CD4-positive, CD25-positive, alpha-beta regulatory T cell (primary cell): ENCODE measurements around the gene SARNP. TPM values are rescaled to one million over a fixed set of nuclear protein-coding genes. Genes with fewer than 3 reads are reported as not detected.
A peak's percentile ranks its signal among the peaks of the same experiment; 100 is the strongest.

Experiments
- ATAC-seq, 2 donors: fragments of 150-1000 bp; cut with Tn5 transposase; one replicate each; pipeline ENCODE4 v1.10.0; 2021; ENCODE audit warnings: low read depth in 2 of 2, moderate number of reproducible peaks in 2 of 2, moderate library complexity in 1 of 2
- DNase-seq, 3 donors: peaks; one replicate each; pipeline versions ENCODE4 v3.0.0 to v3.0.0-alpha.2; 2012 to 2022; ENCODE audit warnings: mixed read lengths in 1 of 3
- H3K27ac ChIP-seq: one replicate; pipeline ENCODE4 v1.7.0; 2013; ENCODE audit warnings: mild to moderate bottlenecking, low read length; ENCODE audit not compliant: insufficient read depth, poor library complexity, severe bottlenecking
- H3K27me3 ChIP-seq: one replicate; pipeline ENCODE4 v1.7.0; 2013; ENCODE audit warnings: low read length; ENCODE audit not compliant: control insufficient read depth, insufficient read depth
- H3K36me3 ChIP-seq: one replicate; pipeline ENCODE4 v1.7.0; 2013; ENCODE audit warnings: mild to moderate bottlenecking, low read length, moderate library complexity; ENCODE audit not compliant: control insufficient read depth, insufficient read depth
- H3K4me1 ChIP-seq: 2 replicates; pipeline ENCODE4 v1.7.0; 2013; ENCODE audit warnings: mild to moderate bottlenecking, low read length; ENCODE audit not compliant: insufficient read depth, control insufficient read depth, poor library complexity, severe bottlenecking
- H3K4me3 ChIP-seq: one replicate; pipeline ENCODE4 v1.7.0; 2013; ENCODE audit warnings: low read depth, mild to moderate bottlenecking, low read length, moderate library complexity
- H3K9me3 ChIP-seq, 2 experiments: 1 replicate in 1 of 2; 2 replicates in 1 of 2; pipeline ENCODE4 v1.7.0; 2013; ENCODE audit warnings: low read length in 2 of 2, mild to moderate bottlenecking in 1 of 2, moderate library complexity in 1 of 2; ENCODE audit not compliant: control insufficient read depth in 2 of 2
- H3K27ac Mint-ChIP-seq, 3 donors: one replicate each; pipeline ENCODE4 v1.8.0; 2020 to 2022; ENCODE audit warnings: mild to moderate bottlenecking in 3 of 3, mixed read lengths in 3 of 3, moderate library complexity in 2 of 3
- H3K27me3 Mint-ChIP-seq: one replicate; pipeline ENCODE4 v1.8.0; 2022; ENCODE audit warnings: mild to moderate bottlenecking, mixed read lengths
- H3K36me3 Mint-ChIP-seq: one replicate; pipeline ENCODE4 v1.8.0; 2020; ENCODE audit warnings: mixed read lengths
- H3K4me1 Mint-ChIP-seq, 4 donors: one replicate each; pipeline ENCODE4 v1.8.0; 2020 to 2022; ENCODE audit warnings: mixed read lengths in 4 of 4, mild to moderate bottlenecking in 1 of 4
- H3K4me3 Mint-ChIP-seq, 4 donors: one replicate each; pipeline ENCODE4 v1.8.0; 2020 to 2022; ENCODE audit warnings: mild to moderate bottlenecking in 4 of 4, mixed read lengths in 4 of 4, moderate library complexity in 3 of 4
- H3K9me3 Mint-ChIP-seq, 7 donors: one replicate each; pipeline ENCODE4 v1.8.0; 2020 to 2022; ENCODE audit warnings: mixed read lengths in 7 of 7, mild to moderate bottlenecking in 3 of 7, moderate library complexity in 2 of 7
- polyA plus RNA-seq, 4 donors: library from polyadenylated mRNA; unstranded; fragments of 300-500 nt; fragmentation: Illumina TruSeq; gene quantifications; one replicate each; pipeline ENCODE4 v1.2.3, GENCODE V29; 2021
- total RNA-seq: library from RNA; stranded (reverse); gene quantifications from one replicate; pipeline ENCODE4 v1.2.3, GENCODE V29; 2022

SARNP gene
- total and polyA plus RNA-seq, 5 donors from 2014 or later = 49.3 to 159 (median 123) TPM

DNA sequence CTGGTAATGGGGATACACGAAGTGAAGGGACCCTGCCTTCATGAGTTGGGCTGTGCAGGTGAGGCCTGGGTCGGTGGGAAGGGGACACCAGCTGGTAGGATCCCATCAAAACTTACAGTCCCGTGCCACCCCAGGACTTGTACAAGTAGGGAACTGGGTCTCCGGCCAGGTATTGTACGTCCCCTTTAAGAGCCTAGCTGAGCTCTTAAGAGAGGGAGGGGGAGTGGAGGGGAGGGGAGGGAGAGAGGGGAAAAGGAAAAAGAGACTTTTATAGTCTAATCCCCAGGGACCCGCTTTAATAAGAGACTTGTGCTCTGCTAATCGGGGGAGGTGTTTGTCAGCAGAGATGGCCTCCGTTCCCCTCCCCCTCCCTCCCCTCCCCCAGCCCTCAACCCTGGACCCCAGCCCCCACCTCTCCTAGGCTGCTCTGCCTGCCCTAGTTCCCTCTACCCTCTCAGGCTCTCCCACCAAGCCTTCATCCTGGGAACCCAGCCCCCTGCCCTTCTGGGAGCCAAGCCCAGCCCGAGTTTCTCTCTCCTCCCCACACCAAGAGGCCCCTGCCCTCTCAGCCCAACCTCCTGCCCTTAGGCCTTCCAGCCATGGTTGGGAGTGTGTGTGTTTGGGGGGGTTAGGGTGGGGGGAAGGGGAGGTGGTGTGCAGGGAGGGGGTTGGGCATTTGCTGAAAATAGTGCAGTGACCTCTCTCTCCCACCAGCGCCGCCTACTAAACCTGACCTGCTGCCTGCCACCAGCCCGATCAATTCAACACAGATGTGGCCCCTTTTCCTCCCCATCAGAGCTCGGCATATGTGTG lies 72.0 kb downstream of the SARNP start:
- Mint-ChIP-seq H3K4me1 (peaks cover 0 to 50% (median 25%) of the 10 kb centered on the region in 4 donors), H3K27ac (peak overlapping the region; percentile 77 to 88 (median 85)), H3K9me3 (no peaks in the 10 kb centered on the region), H3K27me3 (peaks cover 2% of the 10 kb centered on the region), H3K4me3 (peak overlapping the region; percentile 93 to 97 (median 94)), H3K36me3 (peaks cover 5% of the 10 kb centered on the region)
- peaks cover 19% of the 10 kb centered on the region for H3K4me1 ChIP-seq
- H3K9me3 ChIP-seq = no peaks in the 10 kb centered on the region
- DNase-seq = no peak
- no peak overlapping the region for H3K4me3 ChIP-seq
- peaks cover 2% of the 10 kb centered on the region for H3K36me3 ChIP-seq
- H3K27me3 ChIP-seq = no peaks in the 10 kb centered on the region
- no peak for ATAC-seq
- H3K27ac ChIP-seq = peak overlapping the region; percentile 55

DNA sequence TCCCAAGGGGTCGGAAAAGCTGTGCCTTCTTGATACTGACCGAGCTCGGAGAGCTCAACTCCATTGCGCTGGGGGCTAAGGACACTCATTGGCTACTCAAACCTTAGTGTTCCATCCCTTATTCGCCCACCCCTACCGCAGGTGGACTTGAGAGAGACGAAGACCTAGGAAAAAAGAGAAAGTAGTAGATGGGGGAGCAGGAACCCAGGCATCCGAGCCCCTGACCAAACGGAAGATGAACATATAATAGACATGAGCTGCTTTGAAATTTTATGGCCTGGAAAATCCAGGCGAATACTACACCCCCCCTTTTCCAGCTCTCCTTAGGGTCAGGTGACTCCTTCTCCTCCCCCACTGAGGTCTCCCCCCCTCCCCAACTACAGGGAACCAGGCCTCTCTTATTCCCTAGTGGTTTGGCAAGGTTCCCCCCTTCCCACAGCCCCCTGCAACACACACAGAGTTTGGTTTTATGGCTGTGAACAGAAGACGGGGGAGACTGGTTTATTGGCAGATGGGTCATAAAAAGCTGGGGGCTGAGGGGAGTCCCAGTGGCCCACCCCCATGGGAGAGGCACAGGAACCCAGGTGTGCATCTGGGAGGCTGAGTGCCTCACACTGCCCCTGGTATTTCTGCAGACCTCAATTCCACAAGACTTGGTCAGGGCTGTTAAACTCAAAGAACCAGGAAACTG lies 73.0 kb downstream of the SARNP start:
- Mint-ChIP-seq H3K4me3 (peak overlapping the region; percentile 93 to 97 (median 94)), H3K4me1 (peaks cover 0 to 48% (median 25%) of the 10 kb centered on the region in 4 donors), H3K9me3 (no peaks in the 10 kb centered on the region), H3K36me3 (no peaks in the 10 kb centered on the region), H3K27ac (peak overlapping the region; percentile 85 to 88 (median 86)), H3K27me3 (peaks cover 5% of the 10 kb centered on the region)
- Histone ChIP-seq H3K4me1 (peaks cover 19% of the 10 kb centered on the region), H3K27ac (peak overlapping the region; percentile 55), H3K4me3 (peak overlapping the region; percentile 65), H3K9me3 (no peaks in the 10 kb centered on the region), H3K27me3 (no peaks in the 10 kb centered on the region), H3K36me3 (peaks cover 2% of the 10 kb centered on the region)
- DNase-seq (no peak), ATAC-seq (no peak)

DNA sequence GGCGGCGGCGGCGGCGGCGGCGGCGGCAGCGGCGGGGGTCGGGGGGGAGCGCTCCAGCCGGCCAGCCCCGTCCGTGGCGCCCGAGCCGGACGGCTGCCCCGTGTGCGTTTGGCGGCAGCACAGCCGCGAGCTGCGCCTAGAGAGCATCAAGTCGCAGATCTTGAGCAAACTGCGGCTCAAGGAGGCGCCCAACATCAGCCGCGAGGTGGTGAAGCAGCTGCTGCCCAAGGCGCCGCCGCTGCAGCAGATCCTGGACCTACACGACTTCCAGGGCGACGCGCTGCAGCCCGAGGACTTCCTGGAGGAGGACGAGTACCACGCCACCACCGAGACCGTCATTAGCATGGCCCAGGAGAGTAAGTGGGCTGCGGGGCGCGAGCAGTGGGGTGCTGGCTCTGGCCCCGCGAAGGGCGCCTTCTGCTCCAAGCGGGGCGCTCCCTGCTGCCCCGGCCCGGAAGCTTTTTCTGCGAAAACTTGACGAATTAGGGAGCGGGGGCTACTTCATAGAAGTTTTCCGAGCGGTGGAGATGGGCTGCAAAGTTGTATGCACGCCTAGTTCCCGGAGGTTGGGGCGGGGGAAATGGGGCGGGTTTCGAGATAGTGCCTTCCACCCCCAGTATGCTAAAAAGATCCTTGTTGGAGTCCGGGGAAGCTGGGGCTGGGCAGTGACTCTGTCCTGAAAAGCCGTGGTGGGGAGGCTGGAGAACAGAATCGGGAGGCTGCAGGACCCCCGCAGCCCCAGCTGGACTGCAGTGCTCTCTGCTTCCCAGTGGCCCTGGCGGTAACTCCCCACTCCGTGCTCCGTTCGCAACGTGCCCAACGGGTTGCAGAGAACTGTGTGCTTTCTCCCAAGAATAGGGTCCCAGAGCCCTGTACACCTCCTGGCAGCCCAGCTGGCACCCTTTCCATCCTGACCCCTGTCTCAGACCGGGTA lies 73.9 kb downstream of the SARNP start:
- Mint-ChIP-seq H3K4me3 (peak overlapping the region; percentile 93 to 97 (median 94)), H3K27me3 (peaks cover 5% of the 10 kb centered on the region), H3K9me3 (no peaks in the 10 kb centered on the region), H3K36me3 (no peaks in the 10 kb centered on the region), H3K27ac (peak overlapping the region; percentile 85 to 88 (median 86)), H3K4me1 (peaks cover 0 to 48% (median 25%) of the 10 kb centered on the region in 4 donors)
- peaks cover 19% of the 10 kb centered on the region for H3K4me1 ChIP-seq
- peak overlapping the region; percentile 23 for H3K27ac ChIP-seq
- peak; percentile 28 to 71 (median 44) for DNase-seq
- H3K4me3 ChIP-seq = peak overlapping the region; percentile 65
- H3K36me3 ChIP-seq = no peaks in the 10 kb centered on the region
- peak; percentile 43 to 51 for ATAC-seq
- H3K27me3 ChIP-seq = no peaks in the 10 kb centered on the region
- no peaks in the 10 kb centered on the region for H3K9me3 ChIP-seq

DNA sequence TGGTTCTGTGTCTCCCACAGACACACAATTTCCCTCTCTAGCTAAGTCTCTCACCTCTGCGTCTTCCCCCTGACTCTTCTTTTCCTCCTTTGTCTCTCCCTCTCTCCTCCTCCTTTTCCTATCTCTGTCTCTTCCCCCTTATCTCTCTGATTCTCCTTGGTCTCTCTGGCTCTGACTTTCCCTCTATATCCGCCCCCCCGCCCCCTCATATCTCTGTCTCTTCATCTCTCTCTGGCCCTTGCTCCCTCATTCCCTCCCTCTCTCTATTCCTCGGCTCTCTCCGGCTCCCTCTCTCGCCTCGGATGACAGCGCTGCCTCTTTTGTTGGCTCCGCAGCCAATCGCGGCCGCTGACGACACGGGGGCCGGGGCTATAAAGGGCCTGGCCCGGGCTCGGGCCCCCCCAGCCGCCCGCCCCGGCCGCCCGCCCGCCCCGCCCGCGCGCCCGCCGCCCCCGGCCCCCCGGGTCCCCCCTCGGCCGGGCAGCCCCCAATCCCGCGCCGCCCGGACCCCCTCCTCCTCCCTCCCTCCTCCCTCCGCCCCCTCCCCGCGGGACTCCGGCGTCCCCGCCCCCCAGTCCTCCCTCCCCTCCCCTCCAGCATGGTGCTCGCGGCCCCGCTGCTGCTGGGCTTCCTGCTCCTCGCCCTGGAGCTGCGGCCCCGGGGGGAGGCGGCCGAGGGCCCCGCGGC lies 74.7 kb downstream of the SARNP start, which contains the start of gene GDF11:
Gene GDF11, plus strand, starts transcription at position 404 of the 687 bp plus-strand sequence. Its CDS starts 195 bp downstream, at position 599.
- H3K27ac Mint-ChIP-seq = peak within 1 kb of the TSS; percentile 86 to 88 (median 87)
- peaks cover 5 to 50% (median 31%) of the 10 kb centered on the region in 4 donors for H3K4me1 Mint-ChIP-seq
- Histone ChIP-seq H3K4me3 (peak within 1 kb of the TSS; percentile 79), H3K36me3 (no peaks in the 10 kb centered on the region), H3K27me3 (no peaks in the 10 kb centered on the region), H3K9me3 (no peaks in the 10 kb centered on the region), H3K27ac (peak within 1 kb of the TSS; percentile 66), H3K4me1 (peaks cover 27% of the 10 kb centered on the region)
- H3K27me3 Mint-ChIP-seq = peaks cover 5% of the 10 kb centered on the region
- ATAC-seq (peak; percentile 59 to 66), DNase-seq (peak; percentile 66 to 75 (median 72))
- H3K9me3 Mint-ChIP-seq = no peaks in the 10 kb centered on the region
- peak within 1 kb of the TSS; percentile 93 to 97 (median 94) for H3K4me3 Mint-ChIP-seq
- H3K36me3 Mint-ChIP-seq = no peaks in the 10 kb centered on the region

DNA sequence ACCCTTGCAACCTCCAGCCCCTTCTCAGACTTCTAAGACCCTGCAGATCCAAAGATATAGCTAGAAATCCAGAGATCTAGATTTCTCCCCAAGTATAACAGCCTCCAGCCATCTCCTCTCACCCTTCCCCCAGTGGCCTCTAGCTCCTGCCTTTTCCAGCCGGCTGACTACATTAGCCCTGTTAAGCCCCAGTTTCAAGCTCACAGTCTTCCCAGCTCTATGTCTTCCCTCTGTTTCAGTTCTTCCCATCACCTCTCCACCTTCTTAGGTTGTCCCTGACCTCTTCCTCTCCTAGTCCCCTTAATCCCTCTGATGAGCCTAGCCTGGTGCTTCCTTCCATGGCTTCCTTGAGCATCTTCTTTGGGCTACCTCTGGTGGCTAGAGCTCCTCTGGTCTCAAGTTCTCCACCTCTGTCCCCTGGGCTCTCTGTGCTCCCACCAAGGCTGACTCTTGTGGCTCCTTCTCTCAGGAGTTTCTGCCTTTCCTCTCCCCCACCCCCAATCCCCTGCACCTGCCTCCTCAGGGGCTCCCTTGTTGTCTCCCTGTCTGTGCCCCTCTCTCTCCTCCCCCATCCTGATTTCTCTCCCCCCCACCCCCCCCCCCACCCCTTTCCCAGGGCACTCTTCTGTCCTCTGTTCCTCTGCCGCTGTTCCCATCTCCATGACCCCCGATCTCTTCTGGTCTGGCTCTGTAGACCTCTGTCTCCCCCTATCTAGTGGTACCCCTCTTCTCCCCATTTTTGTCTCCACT lies 75.4 kb downstream of the SARNP start:
- ATAC-seq (no peak), DNase-seq (no peak)
- peak overlapping the region; percentile 85 to 87 (median 86) for H3K27ac Mint-ChIP-seq
- peaks cover 5 to 57% (median 36%) of the 10 kb centered on the region in 4 donors for H3K4me1 Mint-ChIP-seq
- Histone ChIP-seq H3K4me1 (peaks cover 34% of the 10 kb centered on the region), H3K27me3 (no peaks in the 10 kb centered on the region), H3K4me3 (peak overlapping the region; percentile 79), H3K9me3 (no peaks in the 10 kb centered on the region), H3K27ac (peak overlapping the region; percentile 66), H3K36me3 (no peaks in the 10 kb centered on the region)
- H3K36me3 Mint-ChIP-seq = no peaks in the 10 kb centered on the region
- H3K9me3 Mint-ChIP-seq = no peaks in the 10 kb centered on the region
- H3K4me3 Mint-ChIP-seq = peak overlapping the region; percentile 80 to 93 (median 84)
- peaks cover 5% of the 10 kb centered on the region for H3K27me3 Mint-ChIP-seq

DNA sequence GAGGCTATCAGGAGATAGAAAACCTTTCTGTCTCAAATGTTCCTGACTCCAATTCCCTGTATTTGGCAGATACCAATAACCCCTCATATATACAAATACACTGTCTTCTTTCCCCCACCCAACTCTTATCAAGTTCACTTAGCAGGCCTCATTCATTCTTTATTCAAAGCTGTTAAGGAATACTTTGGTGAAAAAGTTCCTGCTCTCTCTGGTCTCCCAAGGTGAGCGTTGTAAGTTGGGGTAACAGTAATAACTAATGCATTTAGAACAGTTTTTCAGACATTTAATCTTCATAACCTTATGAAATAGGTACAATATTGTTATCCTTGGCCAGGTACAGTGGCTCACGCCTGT lies 78.5 kb downstream of the SARNP start:
- Mint-ChIP-seq H3K4me1 (peaks cover 5 to 40% (median 18%) of the 10 kb centered on the region in 4 donors), H3K9me3 (no peaks in the 10 kb centered on the region), H3K27ac (peak overlapping the region in 2 of 3 donors; percentile 77 to 96), H3K27me3 (peaks cover 5% of the 10 kb centered on the region), H3K4me3 (peak overlapping the region; percentile 89 to 96 (median 92)), H3K36me3 (no peaks in the 10 kb centered on the region)
- no peaks in the 10 kb centered on the region for H3K9me3 ChIP-seq
- no peaks in the 10 kb centered on the region for H3K36me3 ChIP-seq
- H3K27me3 ChIP-seq = no peaks in the 10 kb centered on the region
- DNase-seq (no peak), ATAC-seq (no peak)
- peaks cover 20% of the 10 kb centered on the region for H3K4me1 ChIP-seq
- peak overlapping the region; percentile 95 for H3K4me3 ChIP-seq
- H3K27ac ChIP-seq = peak overlapping the region; percentile 89
